Gastroesophageal sphincter (tissue), 4 donors: Measurements from ENCODE around the gene TCF7L2. TPM values are rescaled to one million over a fixed set of nuclear protein-coding genes. Genes with fewer than 3 reads are reported as not detected.

ENCODE experiments used
- ATAC-seq: fragments of 150-250 bp; one replicate; pipeline ENCODE4 v1.9.1; 2016; ENCODE audit warnings: mild to moderate bottlenecking, moderate library complexity
- H3K27ac ChIP-seq, 4 donors: fragments of 200-600 bp; sonication (generic) in 3 of 4; 1 replicate in 3 of 4; 2 replicates in 1 of 4; pipeline ENCODE4 v1.5.1; 2016 to 2019
- H3K27me3 ChIP-seq: fragments of 200-600 bp; sonication (generic); one replicate; pipeline ENCODE4 v1.5.1; 2019
- H3K36me3 ChIP-seq, 2 donors: fragments of 200-600 bp; sonication (generic); one replicate each; pipeline ENCODE4 v1.5.1; 2019; ENCODE audit warnings: control low read depth in 1 of 2
- H3K4me1 ChIP-seq, 3 donors: fragments of 200-600 bp; sonication (generic); 1 replicate in 2 of 3; 2 replicates in 1 of 3; pipeline ENCODE4 v1.5.1; 2016 to 2019; ENCODE audit warnings: control low read depth in 2 of 3
- H3K4me3 ChIP-seq, 2 donors: fragments of 200-600 bp; sonication (generic); one replicate each; pipeline ENCODE4 v1.5.1; 2019; ENCODE audit warnings: mild to moderate bottlenecking in 1 of 2, moderate library complexity in 1 of 2
- H3K9me3 ChIP-seq, 3 donors: fragments of 200-600 bp; sonication (generic); one replicate each; pipeline ENCODE4 v1.5.1; 2017 to 2019; ENCODE audit warnings: control low read depth in 2 of 3
- CTCF ChIP-seq, 4 experiments: fragments of 200-600 bp in 2 of 4; fragments of 450-650 bp in 2 of 4; sonication (generic) in 1 of 4; IDR thresholded peaks; one replicate each; pipeline ENCODE4 v1.5.1; 2017 to 2019; ENCODE audit warnings: antibody characterized with exemption in 4 of 4, mild to moderate bottlenecking in 2 of 4, moderate library complexity in 2 of 4
- EP300 ChIP-seq: sonication (generic); formaldehyde crosslinking; IDR thresholded peaks from one replicate; pipeline ENCODE4 v1.6.1; 2017; ENCODE audit warnings: antibody characterized with exemption, mild to moderate bottlenecking
- POLR2A ChIP-seq, 2 donors: fragments of 450-650 bp; IDR thresholded peaks; one replicate each; pipeline ENCODE4 v1.6.1; 2017; ENCODE audit warnings: antibody characterized with exemption in 2 of 2, mild to moderate bottlenecking in 2 of 2, moderate library complexity in 1 of 2
- POLR2AphosphoS5 ChIP-seq: sonication (generic); formaldehyde crosslinking; IDR thresholded peaks from one replicate; pipeline ENCODE4 v1.6.1; 2017; ENCODE audit warnings: antibody characterized with exemption
- WGBS, 2 donors: methylation state at CpG; one replicate each; pipeline ENCODE4 v1.1.5; 2018; ENCODE audit warnings: low coverage in 1 of 2; 5-methylcytosine and 5-hydroxymethylcytosine counted together
- total RNA-seq, 4 donors: library from RNA; depleted of rRNA; stranded (reverse); fragments of >200 nt; gene quantifications; one replicate each; pipeline ENCODE4 v1.1.0, GENCODE V29; 2016

Gene TCF7L2
- total RNA-seq, 4 donors from 2014 or later: 12.6 to 22.4 (median 20.2) TPM

GRCh38 chr10:113119801-113120200 lies 169.8 kb downstream of the TCF7L2 start:
- H3K36me3 ChIP-seq: no peaks in the 10 kb centered on the region
- no peak for TF ChIP-seq EP300
- no peak for TF ChIP-seq POLR2AphosphoS5
- TF ChIP-seq CTCF (IDR thresholded peaks at IDR 0.05): no peak
- no peak for TF ChIP-seq POLR2A (IDR thresholded peaks at IDR 0.05)
- 94 to 98% methylated on average over 13 to 14 of the region's 14 CpGs for WGBS, 2 donors
- no peak overlapping the region for H3K27ac ChIP-seq
- no peak for ATAC-seq
- no peaks in the 10 kb centered on the region for H3K9me3 ChIP-seq
- no peaks in the 10 kb centered on the region for H3K27me3 ChIP-seq
- H3K4me3 ChIP-seq: no peak overlapping the region
- no peaks in the 10 kb centered on the region for H3K4me1 ChIP-seq

GRCh38 chr10:113121153-113121552 lies 171.1 kb downstream of the TCF7L2 start:
- Histone ChIP-seq H3K36me3 (no peaks in the 10 kb centered on the region), H3K4me3 (no peak overlapping the region), H3K27ac (no peak overlapping the region), H3K27me3 (no peaks in the 10 kb centered on the region), H3K4me1 (peaks cover 0 to 5% (median 0%) of the 10 kb centered on the region in 3 donors), H3K9me3 (no peaks in the 10 kb centered on the region)
- ATAC-seq: no peak
- TF ChIP-seq POLR2A (IDR thresholded peaks at IDR 0.05) (no peak), POLR2AphosphoS5 (no peak), CTCF (IDR thresholded peaks at IDR 0.05) (no peak), EP300 (no peak)
- WGBS, 2 donors: 66 to 78% methylated on average over 5 of the region's 7 CpGs

- Histone ChIP-seq H3K27me3 (no peaks in the 10 kb centered on the region), H3K9me3 (no peaks in the 10 kb centered on the region), H3K4me3 (no peak overlapping the region), H3K4me1 (peaks cover 0 to 18% (median 0%) of the 10 kb centered on the region in 3 donors), H3K36me3 (no peaks in the 10 kb centered on the region), H3K27ac (no peak overlapping the region)
- 94 to 97% methylated on average over 3 to 6 of the region's 9 CpGs for WGBS, 2 donors
- no peak for ATAC-seq
- no peak for TF ChIP-seq POLR2AphosphoS5
- TF ChIP-seq EP300: no peak
- TF ChIP-seq POLR2A (IDR thresholded peaks at IDR 0.05): no peak
- no peak for TF ChIP-seq CTCF (IDR thresholded peaks at IDR 0.05)
These were observed 172.9 kb downstream of the TCF7L2 start for GRCh38 chr10:113122947-113123346.

- Histone ChIP-seq H3K4me1 (peaks cover 0 to 18% (median 0%) of the 10 kb centered on the region in 3 donors), H3K36me3 (no peaks in the 10 kb centered on the region), H3K27ac (no peak overlapping the region), H3K4me3 (no peak overlapping the region), H3K27me3 (no peaks in the 10 kb centered on the region), H3K9me3 (no peaks in the 10 kb centered on the region)
- ATAC-seq: no peak
- TF ChIP-seq CTCF (IDR thresholded peaks at IDR 0.05): no peak
- TF ChIP-seq EP300: no peak
- TF ChIP-seq POLR2A (IDR thresholded peaks at IDR 0.05): no peak
- TF ChIP-seq POLR2AphosphoS5: no peak
- 95 to 96% methylated on average over 11 of the region's 11 CpGs for WGBS, 2 donors
These were observed 174.7 kb downstream of the TCF7L2 start for GRCh38 chr10:113124724-113125123.

- Histone ChIP-seq H3K36me3 (no peaks in the 10 kb centered on the region), H3K27ac (no peak overlapping the region), H3K4me3 (no peak overlapping the region), H3K27me3 (no peaks in the 10 kb centered on the region), H3K4me1 (peaks cover 0 to 19% (median 0%) of the 10 kb centered on the region in 3 donors), H3K9me3 (no peaks in the 10 kb centered on the region)
- TF ChIP-seq POLR2A (IDR thresholded peaks at IDR 0.05) (no peak), POLR2AphosphoS5 (no peak), EP300 (no peak), CTCF (IDR thresholded peaks at IDR 0.05) (no peak)
- WGBS, 2 donors: 91 to 97% methylated on average over 6 of the region's 6 CpGs
- ATAC-seq: no peak
These were observed 175.6 kb downstream of the TCF7L2 start for GRCh38 chr10:113125612-113126011.
